K562 (cell line): ENCODE measurements around the gene BMF. TPM values are rescaled to one million over a fixed set of nuclear protein-coding genes. Genes with fewer than 3 reads are reported as not detected.

Source experiments
- ASH1L ChIP-seq: fragments of 450-650 bp; IDR thresholded peaks from 2 replicates; pipeline ENCODE4 v1.6.1; 2018; ENCODE audit warnings: borderline replicate concordance, mild to moderate bottlenecking, low read depth; ENCODE audit not compliant: partially characterized antibody
- ATF1 ChIP-seq, 2 experiments: fragments of 450-650 bp in 1 of 2; IDR thresholded peaks; 2 replicates each; pipeline ENCODE4 v1.6.1; 2016; ENCODE audit warnings: missing compliant biosample characterization in 1 of 2, missing genetic modification characterization in 1 of 2
- CHD1 ChIP-seq: fragments of 200-600 bp; sonication (generic); IDR thresholded peaks from one replicate; pipeline ENCODE4 v1.6.1; 2012; ENCODE audit warnings: mild to moderate bottlenecking, moderate library complexity, low read length, inconsistent platforms
- CLOCK ChIP-seq: fragments of 250-450 bp; sonication (Bioruptor Pico); IDR thresholded peaks from 2 replicates; pipeline ENCODE4 v1.4.0; 2020; ENCODE audit warnings: mild to moderate bottlenecking, moderate library complexity, borderline replicate concordance
- CREB3 ChIP-seq: fragments of 450-650 bp; conservative IDR thresholded peaks from 2 replicates; pipeline ENCODE4 v1.6.1; 2016; ENCODE audit warnings: missing genetic modification characterization, low read depth, mild to moderate bottlenecking, missing compliant biosample characterization, moderate library complexity
- E2F4 ChIP-seq: sonication (generic); formaldehyde crosslinking; IDR thresholded peaks from 2 replicates; pipeline ENCODE4 v1.8.0; 2022; ENCODE audit warnings: mild to moderate bottlenecking, low read depth, missing genetic modification reagents
- ETV1 ChIP-seq: fragments of 450-650 bp; conservative IDR thresholded peaks from 2 replicates; pipeline ENCODE4 v1.6.1; 2016; ENCODE audit warnings: missing genetic modification characterization, control low read depth, low read depth, missing compliant biosample characterization
- FIP1L1 ChIP-seq: fragments of 200-400 bp; formaldehyde crosslinking; IDR thresholded peaks from 2 replicates; pipeline ENCODE4 v1.6.1; 2018; ENCODE audit warnings: mild to moderate bottlenecking, low read depth, low read length; ENCODE audit not compliant: poor library complexity, severe bottlenecking
- HES1 ChIP-seq: fragments of 450-650 bp; IDR thresholded peaks from 2 replicates; pipeline ENCODE4 v1.6.1; 2016; ENCODE audit warnings: low read depth, mild to moderate bottlenecking, moderate library complexity
- MAFG ChIP-seq: fragments of 450-650 bp; conservative IDR thresholded peaks from 2 replicates; pipeline ENCODE4 v1.6.1; 2016; ENCODE audit warnings: missing genetic modification characterization, missing compliant biosample characterization
- MAFK ChIP-seq: IDR thresholded peaks from 2 replicates; pipeline ENCODE4 v1.6.1; 2011; ENCODE audit warnings: low read length, improper control_type of control experiment
- PTTG1 ChIP-seq: fragments of 450-650 bp; IDR thresholded peaks from 2 replicates; pipeline ENCODE4 v1.6.1; 2016; ENCODE audit warnings: low read depth, mild to moderate bottlenecking, missing genetic modification characterization, missing compliant biosample characterization
- TGIF2 ChIP-seq: sonication (generic); formaldehyde crosslinking; IDR thresholded peaks from 2 replicates; pipeline ENCODE4 v1.8.1; 2022; ENCODE audit warnings: mild to moderate bottlenecking, missing genetic modification reagents, moderate library complexity
- TOE1 ChIP-seq, 2 experiments: fragments of 450-650 bp in 1 of 2; sonication (generic) in 1 of 2; formaldehyde crosslinking in 1 of 2; IDR thresholded peaks; 2 replicates each; pipeline versions ENCODE4 v1.7.1 to v1.8.0; 2016 to 2022; ENCODE audit warnings: borderline replicate concordance in 2 of 2, mild to moderate bottlenecking in 2 of 2, antibody characterized with exemption in 1 of 2, inconsistent platforms in 1 of 2, low read depth in 1 of 2, missing genetic modification reagents in 1 of 2, moderate library complexity in 1 of 2
- ZNF140 ChIP-seq: fragments of 250-450 bp; sonication (Bioruptor Pico); IDR thresholded peaks from 2 replicates; pipeline ENCODE4 v1.8.0; 2021; ENCODE audit warnings: moderate library complexity, mild to moderate bottlenecking, inconsistent platforms
- polyA plus RNA-seq, 8 experiments: library from polyadenylated mRNA; depleted of rRNA in 4 of 8; stranded (reverse) in 5 of 8; unstranded in 3 of 8; fragments of >200 nt; fragmentation: Nextera tagmentation in 2 of 8; fragmentation: Illumina TruSeq in 1 of 8; extraction: Ambion mirVana in 2 of 8; extraction: Trizol in 1 of 8; gene quantifications; 2 replicates each; pipeline versions ENCODE4 v1.2.1 to v1.2.3, GENCODE V29; 2011 to 2014; ENCODE audit warnings: inconsistent platforms in 1 of 8, missing spikeins in 1 of 8
- total RNA-seq, 7 experiments: library from RNA; depleted of rRNA in 6 of 7; stranded (reverse); fragments of >200 nt in 6 of 7; fragmentation: Illumina TruSeq in 2 of 7; extraction: Trizol in 2 of 7; gene quantifications; 2 replicates each; pipeline versions ENCODE4 v1.2.1 to v1.2.3, GENCODE V29; 2011 to 2021; ENCODE audit warnings: low replicate concordance in 1 of 7

Gene BMF
- total and polyA plus RNA-seq, 9 of the 15 experiments (the other 6 are each of a cell fraction or from before 2014, with no cell fraction given): 0.25 to 0.91 (median 0.59) TPM; not detected in 2

GRCh38 chr15:40080847-40081246 is 27.8 kb downstream of the BMF start (continued):
- TF ChIP-seq E2F4: no peak
- TF ChIP-seq CHD1: no peak
- 0 out of 2 replicates have a peak, but pooled peaks have one; percentile 50 for TF ChIP-seq HES1
- no peak for TF ChIP-seq FIP1L1
- TF ChIP-seq ATF1 (CRISPR knock-in tag; IDR thresholded peaks at IDR 0.05): no peak
- TF ChIP-seq ATF1 (tag; IDR thresholded peaks at IDR 0.05): peak; percentile 37; the same call in 1 of the 2 replicates
- peak; percentile 70; the same call in 1 of the 2 replicates for TF ChIP-seq TOE1 (IDR thresholded peaks at IDR 0.05; ENCODE audit: borderline replicate concordance)
- no peak for TF ChIP-seq TOE1 (CRISPR knock-in tag; IDR thresholded peaks at IDR 0.05; ENCODE audit: borderline replicate concordance, low read depth)
- TF ChIP-seq ETV1: no peak
- TF ChIP-seq MAFG (tag): no peak; the same call in 1 of the 2 replicates
- TF ChIP-seq ASH1L: no peak
- TF ChIP-seq MAFK: no peak
- TF ChIP-seq TGIF2 (CRISPR knock-in tag): no peak
- no peak for TF ChIP-seq PTTG1
- peak; percentile 39; the same call in 1 of the 2 replicates for TF ChIP-seq CREB3 (tag)
- no peak for TF ChIP-seq CLOCK (CRISPR knock-in tag)
- TF ChIP-seq ZNF140 (CRISPR knock-in tag): no peak
